ENCODE results near the gene GAS2L1.

The GAS2L1 gene

GRCh38 chr22:29302681-29303465, 3.6 kb upstream of the GAS2L1 start:
- TF ChIP-seq, protein P1, sequence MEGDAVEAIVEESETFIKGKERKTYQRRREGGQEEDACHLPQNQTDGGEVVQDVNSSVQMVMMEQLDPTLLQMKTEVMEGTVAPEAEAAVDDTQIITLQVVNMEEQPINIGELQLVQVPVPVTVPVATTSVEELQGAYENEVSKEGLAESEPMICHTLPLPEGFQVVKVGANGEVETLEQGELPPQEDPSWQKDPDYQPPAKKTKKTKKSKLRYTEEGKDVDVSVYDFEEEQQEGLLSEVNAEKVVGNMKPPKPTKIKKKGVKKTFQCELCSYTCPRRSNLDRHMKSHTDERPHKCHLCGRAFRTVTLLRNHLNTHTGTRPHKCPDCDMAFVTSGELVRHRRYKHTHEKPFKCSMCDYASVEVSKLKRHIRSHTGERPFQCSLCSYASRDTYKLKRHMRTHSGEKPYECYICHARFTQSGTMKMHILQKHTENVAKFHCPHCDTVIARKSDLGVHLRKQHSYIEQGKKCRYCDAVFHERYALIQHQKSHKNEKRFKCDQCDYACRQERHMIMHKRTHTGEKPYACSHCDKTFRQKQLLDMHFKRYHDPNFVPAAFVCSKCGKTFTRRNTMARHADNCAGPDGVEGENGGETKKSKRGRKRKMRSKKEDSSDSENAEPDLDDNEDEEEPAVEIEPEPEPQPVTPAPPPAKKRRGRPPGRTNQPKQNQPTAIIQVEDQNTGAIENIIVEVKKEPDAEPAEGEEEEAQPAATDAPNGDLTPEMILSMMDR (IDR thresholded peaks at IDR 0.05; ENCODE audit: borderline replicate concordance, insufficient read depth, low read depth, low read length) = no peak
- no peak overlapping the region for H3K4me3 ChIP-seq (ENCODE audit: low read depth, low read length)

- H3K4me3 ChIP-seq (ENCODE audit: low read depth, low read length) = no peak overlapping the region
- TF ChIP-seq, protein P1 (IDR thresholded peaks at IDR 0.05; ENCODE audit: borderline replicate concordance, insufficient read depth, low read depth, low read length) = no peak
Measured at GRCh38 chr22:29305836-29306174, 645 bp upstream of the GAS2L1 start.

DNA sequence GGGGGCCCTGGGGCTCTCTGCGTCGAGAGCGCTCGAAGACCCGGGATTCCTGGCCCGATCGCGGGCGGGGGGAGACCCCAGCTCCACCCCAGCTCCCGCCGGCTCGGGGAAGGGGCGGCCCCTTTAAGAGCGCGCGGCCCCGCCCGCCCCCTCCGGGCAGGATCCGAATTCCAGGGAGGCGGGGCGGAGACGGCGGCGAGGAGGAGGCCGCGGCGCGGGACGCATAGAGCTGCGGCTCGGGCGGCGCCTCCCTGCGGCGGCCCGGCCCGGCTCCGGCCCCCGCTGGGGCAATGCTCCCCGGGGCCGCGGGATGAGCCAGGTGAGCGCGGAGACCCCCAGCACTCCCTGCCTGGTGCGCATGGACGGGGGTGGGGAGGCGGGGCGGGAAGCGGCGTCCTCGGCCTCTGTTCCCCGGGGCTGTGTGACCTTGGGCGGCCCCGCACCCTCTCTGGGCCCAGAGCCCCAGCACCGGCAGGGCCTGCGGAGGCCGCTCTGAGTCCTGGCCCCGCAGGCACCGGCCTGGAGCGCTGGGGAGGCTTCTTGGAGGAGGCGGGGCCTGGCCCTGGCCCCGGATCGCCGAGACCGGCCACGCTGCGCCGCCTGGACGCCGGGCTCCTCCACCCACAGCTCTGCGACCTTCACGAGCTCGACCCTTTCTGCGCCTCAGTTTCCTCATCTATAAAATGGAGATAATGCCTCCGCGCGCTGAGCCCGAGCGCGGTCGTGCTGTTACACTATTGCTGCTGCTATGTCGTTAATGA, 565 bp downstream of the GAS2L1 start:
- H3K4me3 ChIP-seq (ENCODE audit: low read depth, low read length) = peak overlapping the region; percentile 46
- TF ChIP-seq, protein P1 (IDR thresholded peaks at IDR 0.05; ENCODE audit: borderline replicate concordance, insufficient read depth, low read depth, low read length) = no peak

- H3K4me3 ChIP-seq (ENCODE audit: low read depth, low read length) = no peak overlapping the region
- TF ChIP-seq, protein P1 (IDR thresholded peaks at IDR 0.05; ENCODE audit: borderline replicate concordance, insufficient read depth, low read depth, low read length) = no peak
Measured at GRCh38 chr22:29307596-29308147, 1.2 kb downstream of the GAS2L1 start.

DNA sequence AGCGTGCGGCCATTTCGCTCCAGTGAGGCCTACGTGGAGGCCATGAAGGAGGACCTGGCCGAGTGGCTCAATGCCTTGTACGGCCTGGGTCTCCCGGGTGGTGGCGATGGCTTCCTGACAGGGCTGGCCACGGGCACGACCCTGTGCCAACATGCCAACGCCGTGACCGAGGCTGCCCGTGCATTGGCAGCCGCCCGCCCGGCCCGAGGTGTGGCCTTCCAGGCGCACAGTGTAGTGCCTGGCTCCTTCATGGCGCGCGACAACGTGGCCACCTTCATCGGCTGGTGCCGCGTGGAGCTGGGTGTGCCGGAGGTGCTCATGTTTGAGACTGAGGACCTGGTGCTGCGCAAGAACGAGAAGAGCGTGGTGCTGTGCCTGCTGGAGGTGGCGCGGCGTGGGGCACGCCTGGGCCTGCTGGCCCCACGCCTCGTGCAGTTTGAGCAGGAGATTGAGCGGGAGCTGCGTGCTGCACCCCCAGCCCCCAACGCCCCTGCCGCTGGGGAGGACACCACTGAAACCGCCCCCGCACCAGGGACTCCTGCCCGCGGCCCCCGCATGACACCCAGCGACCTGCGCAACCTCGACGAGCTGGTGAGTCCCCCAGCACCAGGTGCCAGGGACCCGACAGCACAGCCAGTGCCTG, 1.8 kb downstream of the GAS2L1 start:
- TF ChIP-seq, protein P1 (IDR thresholded peaks at IDR 0.05; ENCODE audit: borderline replicate concordance, insufficient read depth, low read depth, low read length) = no peak
- H3K4me3 ChIP-seq (ENCODE audit: low read depth, low read length) = no peak overlapping the region

- H3K4me3 ChIP-seq (ENCODE audit: low read depth, low read length) = no peak overlapping the region
Measured at GRCh38 chr22:29308791-29309262, 2.4 kb downstream of the GAS2L1 start.

More at GRCh38 chr22:29308791-29309262, 2.4 kb downstream of the GAS2L1 start:
- TF ChIP-seq, protein P1 (IDR thresholded peaks at IDR 0.05; ENCODE audit: borderline replicate concordance, insufficient read depth, low read depth, low read length) = no peak
